OCI-LY1 (cell line): ENCODE measurements around the gene ZNF521.

ENCODE experiments used
- H2AFZ ChIP-seq: fragments of 200-600 bp; sonication (generic), shearing (Covaris generic); 2 replicates; pipeline ENCODE4 v1.6.0; 2014; ENCODE audit warnings: antibody characterized with exemption, mild to moderate bottlenecking, low read length
- H3F3A ChIP-seq: fragments of 200-600 bp; sonication (generic), shearing (Covaris generic); 2 replicates; pipeline ENCODE4 v1.6.0; 2014; ENCODE audit warnings: mild to moderate bottlenecking, antibody characterized with exemption, low read length, moderate library complexity; ENCODE audit not compliant: insufficient read depth
- H3K27ac ChIP-seq: fragments of 200-600 bp; sonication (generic); 2 replicates; pipeline ENCODE4 v1.5.1; 2014; ENCODE audit warnings: low read length, mixed run types, mild to moderate bottlenecking, low read depth; ENCODE audit not compliant: poor library complexity, severe bottlenecking
- H3K27me3 ChIP-seq: fragments of 200-600 bp; sonication (generic); 2 replicates; pipeline ENCODE4 v1.6.0; 2014; ENCODE audit warnings: antibody characterized with exemption, mild to moderate bottlenecking, low read length, moderate library complexity; ENCODE audit not compliant: insufficient read depth
- H3K36me3 ChIP-seq: fragments of 200-600 bp; sonication (generic); 2 replicates; pipeline ENCODE4 v1.6.1; 2014; ENCODE audit warnings: mild to moderate bottlenecking, antibody characterized with exemption, low read length, moderate library complexity, mixed read lengths; ENCODE audit not compliant: insufficient read depth
- H3K4me1 ChIP-seq: fragments of 200-600 bp; sonication (generic); 2 replicates; pipeline ENCODE4 v1.5.1; 2014; ENCODE audit warnings: mild to moderate bottlenecking, low read length, moderate library complexity; ENCODE audit not compliant: insufficient read depth, severe bottlenecking
- H3K4me2 ChIP-seq: fragments of 200-600 bp; sonication (generic), shearing (Covaris generic); 2 replicates; pipeline ENCODE4 v1.6.1; 2014; ENCODE audit warnings: low read length
- H3K4me3 ChIP-seq: fragments of 200-600 bp; sonication (generic); 2 replicates; pipeline ENCODE4 v1.5.1; 2014; ENCODE audit warnings: low read length, low read depth, mild to moderate bottlenecking, mixed read lengths; ENCODE audit not compliant: poor library complexity, severe bottlenecking
- H3K79me2 ChIP-seq: fragments of 200-600 bp; shearing (Covaris generic); 2 replicates; pipeline ENCODE4 v1.6.1; 2016; ENCODE audit warnings: mixed run types, low read length, mixed read lengths; ENCODE audit not compliant: insufficient read depth
- H3K9ac ChIP-seq: fragments of 200-600 bp; sonication (generic), shearing (Covaris generic); 2 replicates; pipeline ENCODE4 v1.6.1; 2014; ENCODE audit warnings: mild to moderate bottlenecking, low read length, mixed read lengths
- H3K9me2 ChIP-seq: fragments of 200-600 bp; sonication (generic), shearing (Covaris generic); 2 replicates; pipeline ENCODE4 v1.6.1; 2014; ENCODE audit warnings: low read depth, mild to moderate bottlenecking, low read length, mixed read lengths
- H3K9me3 ChIP-seq: fragments of 200-600 bp; shearing (Covaris generic); 2 replicates; pipeline ENCODE4 v1.6.1; 2014; ENCODE audit warnings: low read length, mixed read lengths
- H4K20me1 ChIP-seq: fragments of 200-600 bp; sonication (generic), shearing (Covaris generic); 2 replicates; pipeline ENCODE4 v1.6.0; 2016; ENCODE audit warnings: mild to moderate bottlenecking, low read length; ENCODE audit not compliant: insufficient read depth
- EZH2 ChIP-seq: fragments of 200-600 bp; sonication (generic), shearing (Covaris generic); IDR thresholded peaks from 2 replicates; pipeline ENCODE4 v1.8.0; 2017; ENCODE audit warnings: borderline replicate concordance, mixed run types, mild to moderate bottlenecking, antibody characterized with exemption, low read length, moderate library complexity, mixed read lengths
- TF ChIP-seq, protein P1 (sequence below): fragments of 200-600 bp; sonication (generic), shearing (Covaris generic); IDR thresholded peaks from 2 replicates; pipeline ENCODE4 v1.5.1; 2017; ENCODE audit warnings: mild to moderate bottlenecking, antibody characterized with exemption, low read length, moderate library complexity, mixed read lengths

Gene ZNF521

DNA sequence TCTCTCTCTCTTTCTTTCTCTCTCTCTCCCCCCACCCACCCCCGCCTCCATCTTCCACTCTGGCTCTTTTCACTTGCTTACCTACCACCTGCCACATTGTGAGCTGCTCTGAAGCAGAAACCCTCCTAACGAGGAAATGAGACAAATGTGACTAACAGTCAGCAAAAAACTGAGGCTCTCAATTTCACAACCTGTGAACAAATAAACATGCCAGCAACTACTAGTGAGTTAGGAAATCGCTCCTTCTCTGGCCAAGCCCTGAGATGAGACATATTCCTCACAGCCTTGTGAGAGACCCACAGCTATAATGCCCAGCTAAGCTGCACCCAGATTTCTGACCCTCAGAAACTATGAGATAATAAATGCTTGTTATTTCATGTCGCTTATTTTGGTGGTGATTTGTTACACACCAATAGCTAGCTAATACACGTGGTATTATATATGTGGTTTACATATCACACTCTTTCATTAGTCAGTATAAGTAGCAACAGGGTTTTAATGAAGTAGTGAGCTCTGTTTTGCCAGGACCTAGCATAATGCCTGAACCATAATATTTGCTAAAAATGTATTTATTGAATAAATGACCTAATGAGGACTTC lies 8.4 kb upstream of the ZNF521 start:
- Histone ChIP-seq H4K20me1 (no peaks in the 10 kb centered on the region), H3K4me1 (no peaks in the 10 kb centered on the region), H2AFZ (no peak overlapping the region), H3K9me3 (no peaks in the 10 kb centered on the region), H3K27me3 (no peaks in the 10 kb centered on the region), H3K79me2 (no peaks in the 10 kb centered on the region), H3K27ac (no peak overlapping the region), H3K36me3 (no peaks in the 10 kb centered on the region), H3K9ac (no peak overlapping the region), H3K9me2 (no peaks in the 10 kb centered on the region), H3K4me3 (no peak overlapping the region), H3F3A (no peaks in the 10 kb centered on the region), H3K4me2 (no peak overlapping the region)
- TF ChIP-seq, protein P1, sequence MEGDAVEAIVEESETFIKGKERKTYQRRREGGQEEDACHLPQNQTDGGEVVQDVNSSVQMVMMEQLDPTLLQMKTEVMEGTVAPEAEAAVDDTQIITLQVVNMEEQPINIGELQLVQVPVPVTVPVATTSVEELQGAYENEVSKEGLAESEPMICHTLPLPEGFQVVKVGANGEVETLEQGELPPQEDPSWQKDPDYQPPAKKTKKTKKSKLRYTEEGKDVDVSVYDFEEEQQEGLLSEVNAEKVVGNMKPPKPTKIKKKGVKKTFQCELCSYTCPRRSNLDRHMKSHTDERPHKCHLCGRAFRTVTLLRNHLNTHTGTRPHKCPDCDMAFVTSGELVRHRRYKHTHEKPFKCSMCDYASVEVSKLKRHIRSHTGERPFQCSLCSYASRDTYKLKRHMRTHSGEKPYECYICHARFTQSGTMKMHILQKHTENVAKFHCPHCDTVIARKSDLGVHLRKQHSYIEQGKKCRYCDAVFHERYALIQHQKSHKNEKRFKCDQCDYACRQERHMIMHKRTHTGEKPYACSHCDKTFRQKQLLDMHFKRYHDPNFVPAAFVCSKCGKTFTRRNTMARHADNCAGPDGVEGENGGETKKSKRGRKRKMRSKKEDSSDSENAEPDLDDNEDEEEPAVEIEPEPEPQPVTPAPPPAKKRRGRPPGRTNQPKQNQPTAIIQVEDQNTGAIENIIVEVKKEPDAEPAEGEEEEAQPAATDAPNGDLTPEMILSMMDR = no peak
- no peak for TF ChIP-seq EZH2

DNA sequence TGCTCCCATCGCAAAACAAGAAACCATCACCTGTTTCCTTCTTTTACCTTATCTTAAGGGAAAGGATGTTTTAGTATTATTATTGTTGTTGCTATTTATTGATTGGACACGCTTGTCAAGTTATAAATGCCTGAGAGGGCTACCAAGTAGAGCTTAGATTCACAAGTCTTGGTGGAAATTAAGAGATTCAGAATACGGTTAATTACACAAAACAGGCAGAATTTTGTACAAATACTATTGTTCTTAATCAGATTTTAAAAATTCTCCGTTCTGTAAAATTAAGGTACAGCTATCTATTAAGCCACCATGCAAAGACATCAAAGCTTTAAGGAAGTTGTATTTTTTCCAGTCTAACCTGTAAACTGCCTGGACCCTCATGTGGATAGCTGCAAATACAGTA lies 1.1 kb upstream of the ZNF521 start:
- Histone ChIP-seq H3K9me3 (no peaks in the 10 kb centered on the region), H3K4me2 (peak overlapping the region; percentile 67), H3K4me1 (peaks cover 24% of the 10 kb centered on the region), H4K20me1 (no peaks in the 10 kb centered on the region), H3K4me3 (peak overlapping the region; percentile 60), H2AFZ (peak overlapping the region; percentile 19; the same call in 1 of the 2 replicates), H3K36me3 (peaks cover 5% of the 10 kb centered on the region; the same call in 1 of the 2 replicates), H3K27me3 (no peaks in the 10 kb centered on the region), H3K79me2 (0 out of 2 replicates have a peak, but pooled peaks cover 4% of the 10 kb centered on the region), H3F3A (no peaks in the 10 kb centered on the region), H3K27ac (no peak overlapping the region), H3K9me2 (no peaks in the 10 kb centered on the region), H3K9ac (peak overlapping the region; percentile 40)
- TF ChIP-seq, protein P1 = no peak
- TF ChIP-seq EZH2 = no peak

DNA sequence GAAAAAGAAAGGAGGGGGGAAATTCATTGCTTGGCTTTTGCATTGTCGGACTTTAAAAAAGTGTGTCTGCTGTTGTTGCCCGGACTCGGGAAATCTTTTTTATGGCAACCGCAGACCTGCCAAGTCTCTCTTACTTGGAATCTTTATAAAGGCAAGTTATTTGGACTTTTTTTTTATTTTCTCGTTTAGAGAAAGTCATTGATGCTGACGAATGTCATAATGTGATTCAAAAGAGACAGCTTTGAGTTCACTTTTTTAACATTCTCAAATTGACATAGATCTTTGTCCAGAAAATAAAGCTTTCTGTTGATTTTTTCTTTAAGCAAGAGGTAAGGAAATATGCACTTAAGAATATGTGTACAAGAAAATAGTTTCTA lies 651 bp upstream of the ZNF521 start:
- peaks cover 24% of the 10 kb centered on the region for H3K4me1 ChIP-seq
- peaks cover 5% of the 10 kb centered on the region; the same call in 1 of the 2 replicates for H3K36me3 ChIP-seq
- no peaks in the 10 kb centered on the region for H3K9me3 ChIP-seq
- H3K27ac ChIP-seq = no peak overlapping the region
- H3K4me2 ChIP-seq = peak overlapping the region; percentile 67
- no peaks in the 10 kb centered on the region for H4K20me1 ChIP-seq
- H3K9ac ChIP-seq = peak overlapping the region; percentile 40
- H3K9me2 ChIP-seq = no peaks in the 10 kb centered on the region
- no peak for TF ChIP-seq EZH2
- TF ChIP-seq, protein P1 = no peak
- peak overlapping the region; percentile 19; the same call in 1 of the 2 replicates for H2AFZ ChIP-seq
- no peaks in the 10 kb centered on the region for H3K27me3 ChIP-seq
- peak overlapping the region; percentile 60 for H3K4me3 ChIP-seq
- H3K79me2 ChIP-seq = 0 out of 2 replicates have a peak, but pooled peaks cover 4% of the 10 kb centered on the region
- no peaks in the 10 kb centered on the region for H3F3A ChIP-seq
